K562 (cell line): Measurements from ENCODE around the gene MTTP. TPM values are rescaled to one million over a fixed set of nuclear protein-coding genes. Genes with fewer than 3 reads are reported as not detected.

Source experiments
- ATAC-seq: fragments of 200-7000 bp; cut with Tn5 transposase; 3 replicates; pipeline ENCODE4 v1.9.1; 2020; ENCODE audit warnings: moderate library complexity
- BruUV-seq: library from RNA; stranded (reverse); fragments of 400-500 nt; replicated peaks from 2 replicates; lab custom pipeline; 2021; lab: Mats Ljungman, UMichigan
- CTCF ChIA-PET: fragments of 300-600 bp; formaldehyde crosslinking; extraction: SDS; loops from one replicate; lab custom pipeline; 2021; ENCODE audit warnings: low intra/inter-chr PET ratio; lab: Yijun Ruan, JAX
- POLR2A ChIA-PET: fragments of 300-600, 350-650 bp; sonication (Branson Sonifier 250); formaldehyde crosslinking; extraction: SDS; loops from one replicate; lab custom pipeline; 2021; ENCODE audit warnings: antibody characterized with exemption, inconsistent platforms; lab: Yijun Ruan, JAX
- DNase-seq, 4 experiments: peaks; one replicate each; pipeline versions ENCODE4 v3.0.0 to v3.0.0-alpha.2; 2011 to 2018; ENCODE audit warnings: low spot score in 3 of 4, mixed read lengths in 3 of 4; ENCODE audit errors: extremely low read depth in 1 of 4
- FAIRE-seq: peaks from 2 replicates; lab custom pipeline; 2011; peaks lifted over from hg19 to GRCh38; lab: Jason Lieb, UNC
- H2AFZ ChIP-seq: 2 replicates; pipeline ENCODE4 v1.6.0; 2011; ENCODE audit warnings: low read depth, low read length, control low read depth, inconsistent platforms
- H3K27ac ChIP-seq: fragments of 200-600 bp; 3 replicates; pipeline ENCODE4 v1.8.0; 2011; ENCODE audit warnings: low read depth, mild to moderate bottlenecking, control low read depth, inconsistent platforms, low read length, moderate library complexity, mixed read lengths; ENCODE audit errors: extremely low read depth
- H3K27me3 ChIP-seq, 2 experiments: fragments of 300-600 bp in 1 of 2; 2 replicates in 1 of 2; 3 replicates in 1 of 2; pipeline versions ENCODE4 v1.6.0 to v1.8.0; 2011; ENCODE audit warnings: inconsistent platforms in 2 of 2, low read length in 2 of 2, mild to moderate bottlenecking in 1 of 2, mixed read lengths in 1 of 2, moderate library complexity in 1 of 2; ENCODE audit not compliant: control insufficient read depth in 2 of 2, insufficient read depth in 2 of 2
- H3K36me3 ChIP-seq: fragments of 300-600 bp; 3 replicates; pipeline ENCODE4 v1.8.0; 2011; ENCODE audit warnings: mild to moderate bottlenecking, low read length, inconsistent platforms; ENCODE audit not compliant: control insufficient read depth, insufficient read depth
- H3K4me1 ChIP-seq, 2 experiments: fragments of 200-600 bp in 1 of 2; replicated peaks in 1 of 2; 2 replicates in 1 of 2; 3 replicates in 1 of 2; pipeline versions ENCODE4 v1.5.1 to v1.8.0; 2011; ENCODE audit warnings: inconsistent platforms in 2 of 2, low read length in 2 of 2, mild to moderate bottlenecking in 1 of 2, mixed read lengths in 1 of 2, moderate library complexity in 1 of 2; ENCODE audit not compliant: control insufficient read depth in 2 of 2, insufficient read depth in 2 of 2
- H3K4me2 ChIP-seq: 2 replicates; pipeline ENCODE4 v1.6.1; 2011; ENCODE audit warnings: low read length, control low read depth, inconsistent platforms, mixed read lengths; ENCODE audit not compliant: insufficient read depth
- H3K4me3 ChIP-seq: fragments of 200-600 bp; sonication (generic), shearing (Covaris generic); 2 replicates; pipeline ENCODE4 v1.5.1; 2016; ENCODE audit warnings: control low read depth, inconsistent platforms
- H3K79me2 ChIP-seq: fragments of 200-600 bp; 3 replicates; pipeline ENCODE4 v1.8.0; 2011; ENCODE audit warnings: low read length, inconsistent platforms; ENCODE audit not compliant: control insufficient read depth, insufficient read depth
- H3K9ac ChIP-seq, 2 experiments: 2 replicates each; pipeline versions ENCODE4 v1.6.0 to v1.6.1; 2011; ENCODE audit warnings: low read depth in 2 of 2, low read length in 2 of 2, control low read depth in 1 of 2, inconsistent platforms in 1 of 2, mild to moderate bottlenecking in 1 of 2, mixed read lengths in 1 of 2; ENCODE audit not compliant: insufficient read depth in 1 of 2
- H3K9me1 ChIP-seq: one replicate; pipeline ENCODE4 v1.6.0; 2011; ENCODE audit warnings: inconsistent platforms, mild to moderate bottlenecking, low read length, moderate library complexity; ENCODE audit not compliant: control insufficient read depth, insufficient read depth
- H3K9me3 ChIP-seq: replicated peaks from 2 replicates; pipeline ENCODE4 v1.5.1; 2011; ENCODE audit warnings: low read depth, low read length, inconsistent platforms; ENCODE audit not compliant: control insufficient read depth, insufficient read depth
- H4K20me1 ChIP-seq: replicated peaks from 2 replicates; pipeline ENCODE4 v1.6.1; 2011; ENCODE audit warnings: low read length, inconsistent platforms, mixed read lengths; ENCODE audit not compliant: control insufficient read depth, insufficient read depth
- BACH1 ChIP-seq: fragments of 200-800 bp; sonication (Bioruptor generic); IDR thresholded peaks from 2 replicates; pipeline ENCODE4 v1.6.1; 2016; ENCODE audit warnings: missing genetic modification characterization, missing compliant biosample characterization
- ELK3 ChIP-seq: fragments of 450-650 bp; formaldehyde crosslinking; IDR thresholded peaks from 2 replicates; pipeline ENCODE4 v1.4.0; 2020; ENCODE audit warnings: mild to moderate bottlenecking
- FOXK1 ChIP-seq: sonication (generic); formaldehyde crosslinking; IDR thresholded peaks from 2 replicates; pipeline ENCODE4 v1.8.0; 2022; ENCODE audit warnings: missing genetic modification reagents, mild to moderate bottlenecking, borderline replicate concordance
- NCOA1 ChIP-seq: fragments of 450-650 bp; IDR thresholded peaks from 2 replicates; pipeline ENCODE4 v1.6.1; 2016; ENCODE audit warnings: low read depth
- POLR2G ChIP-seq: fragments of 200-400 bp; formaldehyde crosslinking; IDR thresholded peaks from 2 replicates; pipeline ENCODE4 v1.6.1; 2017; ENCODE audit warnings: low read depth, mild to moderate bottlenecking, antibody characterized with exemption, low read length, moderate library complexity
- RBM14 ChIP-seq: fragments of 200-400 bp; formaldehyde crosslinking; IDR thresholded peaks from 2 replicates; pipeline ENCODE4 v1.6.1; 2018; ENCODE audit warnings: low read depth, mild to moderate bottlenecking, low read length, moderate library complexity, borderline replicate concordance; ENCODE audit not compliant: insufficient read depth
- SRF ChIP-seq, 2 experiments: fragments of 250-450, 450-650 bp in 1 of 2; sonication (Bioruptor Pico) in 1 of 2; sonication (generic) in 1 of 2; formaldehyde crosslinking; IDR thresholded peaks; 2 replicates each; pipeline versions ENCODE4 v1.5.0 to v1.5.1; 2020 to 2022; ENCODE audit warnings: mild to moderate bottlenecking in 1 of 2, missing genetic modification reagents in 1 of 2
- SRSF9 ChIP-seq: fragments of 200-400 bp; formaldehyde crosslinking; IDR thresholded peaks from 2 replicates; pipeline ENCODE4 v1.6.1; 2017; ENCODE audit warnings: low read depth, low read length, borderline replicate concordance
- U2AF2 ChIP-seq: fragments of 200-400 bp; formaldehyde crosslinking; optimal IDR thresholded peaks from 2 replicates; pipeline ENCODE3; 2017; ENCODE audit warnings: low read depth, mild to moderate bottlenecking, low read length
- ZNF277 ChIP-seq: fragments of 250-450 bp; sonication (Bioruptor Pico); IDR thresholded peaks from 2 replicates; pipeline ENCODE4 v1.8.0; 2022; ENCODE audit warnings: inconsistent platforms, mild to moderate bottlenecking, moderate library complexity, borderline replicate concordance
- WGBS: fragments of 100-300 bp; shearing (Covaris generic); methylation state at CpG from one replicate; pipeline ENCODE4 v1.1.6; 2016; ENCODE audit warnings: low coverage, mixed read lengths; ENCODE audit not compliant: insufficient coverage; ENCODE audit errors: missing lambda C conversion rate; 5-methylcytosine and 5-hydroxymethylcytosine counted together
- in situ Hi-C: fragments of 300-500 bp; cut with MboI; formaldehyde crosslinking; loops from 4 replicates; pipeline ENCODE4 v1.15.0; 2018; ENCODE audit warnings: inconsistent platforms, mixed read lengths
- intact Hi-C: fragments of 100-400 bp; cut with micrococcal nuclease; formaldehyde crosslinking; loops from 2 replicates; pipeline ENCODE4 v1.14.2; 2022
- polyA plus RNA-seq, 8 experiments: library from polyadenylated mRNA; depleted of rRNA in 4 of 8; stranded (reverse) in 5 of 8; unstranded in 3 of 8; fragments of >200 nt; fragmentation: Nextera tagmentation in 2 of 8; fragmentation: Illumina TruSeq in 1 of 8; extraction: Ambion mirVana in 2 of 8; extraction: Trizol in 1 of 8; gene quantifications; 2 replicates each; pipeline versions ENCODE4 v1.2.1 to v1.2.3, GENCODE V29; 2011 to 2014; ENCODE audit warnings: inconsistent platforms in 1 of 8, missing spikeins in 1 of 8
- total RNA-seq, 7 experiments: library from RNA; depleted of rRNA in 6 of 7; stranded (reverse); fragments of >200 nt in 6 of 7; fragmentation: Illumina TruSeq in 2 of 7; extraction: Trizol in 2 of 7; gene quantifications; 2 replicates each; pipeline versions ENCODE4 v1.2.1 to v1.2.3, GENCODE V29; 2011 to 2021; ENCODE audit warnings: low replicate concordance in 1 of 7

The MTTP gene
- total and polyA plus RNA-seq, 9 of the 15 experiments (the other 6 are each of a cell fraction or from before 2014, with no cell fraction given) = 0.01 to 0.29 (median 0.04) TPM; not detected in 2

- H3K9ac ChIP-seq = no peak overlapping the region
- H3K27me3 ChIP-seq = peaks cover 4% of the 10 kb centered on the region in 2 experiments; a peak in 2 of 5 replicates
- no peak for FAIRE-seq
- CTCF ChIA-PET = no interaction called here
- BruUV-seq = no TSS peak
- in situ Hi-C loops = no loop called here
- POLR2A ChIA-PET = interaction anchor here (0.6 kb wide), 1 partner anchor 184 kb away, joined by 3 read pairs; no protein-coding TSS in a partner anchor
- intact Hi-C loops = no loop called here
- no peaks in the 10 kb centered on the region for H3K36me3 ChIP-seq
- no peak overlapping the region for H2AFZ ChIP-seq
- H3K9me3 ChIP-seq = no peaks in the 10 kb centered on the region
- H3K79me2 ChIP-seq = no peaks in the 10 kb centered on the region
- H3K4me1 ChIP-seq = no peaks in the 10 kb centered on the region
- WGBS = 7% methylated on average over 1 of the region's 1 CpG
- no peak for ATAC-seq
- H3K27ac ChIP-seq = no peak overlapping the region
- no peak for TF ChIP-seq ZNF277 (CRISPR knock-in tag)
- no peak for TF ChIP-seq BACH1 (tag)
- H3K9me1 ChIP-seq = no peaks in the 10 kb centered on the region
- DNase-seq = no peak
- no peaks in the 10 kb centered on the region for H4K20me1 ChIP-seq
- no peak overlapping the region for H3K4me2 ChIP-seq
- H3K4me3 ChIP-seq = no peak overlapping the region
These were observed 53.4 kb downstream of the MTTP start for GRCh38 chr4:99628040-99628439.

GRCh38 chr4:99629962-99630554 lies 55.4 kb downstream of the MTTP start:
- Histone ChIP-seq H3K4me1 (no peaks in the 10 kb centered on the region), H3K4me2 (no peak overlapping the region), H2AFZ (no peak overlapping the region), H3K27ac (no peak overlapping the region), H3K9ac (no peak overlapping the region), H3K79me2 (no peaks in the 10 kb centered on the region), H3K9me3 (no peaks in the 10 kb centered on the region), H3K36me3 (no peaks in the 10 kb centered on the region), H4K20me1 (no peaks in the 10 kb centered on the region), H3K4me3 (no peak overlapping the region), H3K27me3 (peaks cover 0 to 3% of the 10 kb centered on the region in 2 experiments; a peak in 1 of 5 replicates), H3K9me1 (no peaks in the 10 kb centered on the region)
- BruUV-seq = no TSS peak
- DNase-seq (no peak), FAIRE-seq (no peak), ATAC-seq (no peak)
- in situ Hi-C loops = no loop called here
- ChIA-PET CTCF (no interaction called here), POLR2A (no interaction called here)
- intact Hi-C loops = no loop called here
- TF ChIP-seq FOXK1 (CRISPR knock-in tag) (no peak), U2AF2 (no peak), NCOA1 (no peak), POLR2G (no peak), ELK3 (CRISPR knock-in tag) (no peak), SRF (CRISPR knock-in tag; IDR thresholded peaks at IDR 0.05) (no peak), RBM14 (no peak), SRSF9 (no peak)
